OCI-LY1 (cell line): Measurements from ENCODE around the gene CCL2.

Source experiments
- H2AFZ ChIP-seq: fragments of 200-600 bp; sonication (generic), shearing (Covaris generic); 2 replicates; pipeline ENCODE4 v1.6.0; 2014; ENCODE audit warnings: antibody characterized with exemption, mild to moderate bottlenecking, low read length
- H3F3A ChIP-seq: fragments of 200-600 bp; sonication (generic), shearing (Covaris generic); 2 replicates; pipeline ENCODE4 v1.6.0; 2014; ENCODE audit warnings: mild to moderate bottlenecking, antibody characterized with exemption, low read length, moderate library complexity; ENCODE audit not compliant: insufficient read depth
- H3K27ac ChIP-seq: fragments of 200-600 bp; sonication (generic); 2 replicates; pipeline ENCODE4 v1.5.1; 2014; ENCODE audit warnings: low read length, mixed run types, mild to moderate bottlenecking, low read depth; ENCODE audit not compliant: poor library complexity, severe bottlenecking
- H3K27me3 ChIP-seq: fragments of 200-600 bp; sonication (generic); 2 replicates; pipeline ENCODE4 v1.6.0; 2014; ENCODE audit warnings: antibody characterized with exemption, mild to moderate bottlenecking, low read length, moderate library complexity; ENCODE audit not compliant: insufficient read depth
- H3K36me3 ChIP-seq: fragments of 200-600 bp; sonication (generic); 2 replicates; pipeline ENCODE4 v1.6.1; 2014; ENCODE audit warnings: mild to moderate bottlenecking, antibody characterized with exemption, low read length, moderate library complexity, mixed read lengths; ENCODE audit not compliant: insufficient read depth
- H3K4me1 ChIP-seq: fragments of 200-600 bp; sonication (generic); 2 replicates; pipeline ENCODE4 v1.5.1; 2014; ENCODE audit warnings: mild to moderate bottlenecking, low read length, moderate library complexity; ENCODE audit not compliant: insufficient read depth, severe bottlenecking
- H3K4me2 ChIP-seq: fragments of 200-600 bp; sonication (generic), shearing (Covaris generic); 2 replicates; pipeline ENCODE4 v1.6.1; 2014; ENCODE audit warnings: low read length
- H3K4me3 ChIP-seq: fragments of 200-600 bp; sonication (generic); 2 replicates; pipeline ENCODE4 v1.5.1; 2014; ENCODE audit warnings: low read length, low read depth, mild to moderate bottlenecking, mixed read lengths; ENCODE audit not compliant: poor library complexity, severe bottlenecking
- H3K79me2 ChIP-seq: fragments of 200-600 bp; shearing (Covaris generic); 2 replicates; pipeline ENCODE4 v1.6.1; 2016; ENCODE audit warnings: mixed run types, low read length, mixed read lengths; ENCODE audit not compliant: insufficient read depth
- H3K9ac ChIP-seq: fragments of 200-600 bp; sonication (generic), shearing (Covaris generic); 2 replicates; pipeline ENCODE4 v1.6.1; 2014; ENCODE audit warnings: mild to moderate bottlenecking, low read length, mixed read lengths
- H3K9me2 ChIP-seq: fragments of 200-600 bp; sonication (generic), shearing (Covaris generic); 2 replicates; pipeline ENCODE4 v1.6.1; 2014; ENCODE audit warnings: low read depth, mild to moderate bottlenecking, low read length, mixed read lengths
- H3K9me3 ChIP-seq: fragments of 200-600 bp; shearing (Covaris generic); 2 replicates; pipeline ENCODE4 v1.6.1; 2014; ENCODE audit warnings: low read length, mixed read lengths
- H4K20me1 ChIP-seq: fragments of 200-600 bp; sonication (generic), shearing (Covaris generic); 2 replicates; pipeline ENCODE4 v1.6.0; 2016; ENCODE audit warnings: mild to moderate bottlenecking, low read length; ENCODE audit not compliant: insufficient read depth
- CTCF ChIP-seq: fragments of 200-600 bp; sonication (generic), shearing (Covaris generic); IDR thresholded peaks from 2 replicates; pipeline ENCODE4 v1.5.1; 2017; ENCODE audit warnings: mild to moderate bottlenecking, antibody characterized with exemption, low read length, moderate library complexity, mixed read lengths
- EZH2 ChIP-seq: fragments of 200-600 bp; sonication (generic), shearing (Covaris generic); IDR thresholded peaks from 2 replicates; pipeline ENCODE4 v1.8.0; 2017; ENCODE audit warnings: borderline replicate concordance, mixed run types, mild to moderate bottlenecking, antibody characterized with exemption, low read length, moderate library complexity, mixed read lengths

CCL2 gene

DNA sequence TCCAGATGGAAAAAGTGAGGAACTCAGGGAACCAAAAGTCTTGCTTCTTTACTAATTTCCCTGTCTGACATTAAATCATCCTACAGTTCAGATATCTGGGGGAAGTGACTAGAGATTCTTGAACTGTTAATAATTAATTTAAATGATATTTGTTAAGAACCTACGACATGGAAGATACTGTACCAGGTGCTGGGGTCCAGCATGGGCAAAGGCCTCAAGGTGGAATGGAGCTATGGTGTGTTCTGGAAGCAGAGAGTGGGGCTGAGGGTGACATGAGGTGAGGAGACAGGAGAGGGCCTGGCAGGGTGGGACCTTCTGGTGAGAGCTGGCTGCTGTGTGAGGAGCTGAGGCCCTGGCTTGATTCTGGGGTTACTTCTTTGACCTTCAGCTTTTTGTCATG, 6.0 kb upstream of the CCL2 start:
- H3K9me3 ChIP-seq: no peaks in the 10 kb centered on the region
- no peak overlapping the region for H3K4me3 ChIP-seq
- H3K9me2 ChIP-seq: no peaks in the 10 kb centered on the region
- no peak for TF ChIP-seq CTCF
- TF ChIP-seq EZH2: no peak
- H3K36me3 ChIP-seq: no peaks in the 10 kb centered on the region
- H4K20me1 ChIP-seq: no peaks in the 10 kb centered on the region
- no peak overlapping the region for H3K4me2 ChIP-seq
- H2AFZ ChIP-seq: no peak overlapping the region
- H3K4me1 ChIP-seq: no peaks in the 10 kb centered on the region
- no peak overlapping the region for H3K9ac ChIP-seq
- no peaks in the 10 kb centered on the region for H3F3A ChIP-seq
- H3K27ac ChIP-seq: no peak overlapping the region
- no peaks in the 10 kb centered on the region for H3K27me3 ChIP-seq
- no peaks in the 10 kb centered on the region for H3K79me2 ChIP-seq

DNA sequence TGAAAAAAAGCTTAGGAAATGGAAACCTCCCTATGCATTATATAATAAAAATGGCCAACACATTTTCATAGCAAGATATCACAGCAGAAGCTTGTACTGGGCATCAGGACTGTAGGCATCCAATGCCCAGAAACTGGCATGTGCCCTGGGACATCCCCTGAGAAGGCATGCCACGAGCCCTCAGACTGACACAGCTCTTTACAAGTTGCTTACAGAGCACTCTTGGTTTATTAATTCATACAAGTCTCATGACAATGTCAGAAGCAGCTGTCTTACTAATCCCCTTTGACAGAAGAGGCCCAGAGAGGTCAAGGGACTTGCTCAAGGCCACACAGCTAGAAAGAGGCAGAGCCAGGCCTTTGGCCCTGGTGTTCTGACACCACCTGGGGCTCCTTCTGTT, 5.6 kb upstream of the CCL2 start:
- H3K9me2 ChIP-seq: no peaks in the 10 kb centered on the region
- H3K9ac ChIP-seq: no peak overlapping the region
- no peaks in the 10 kb centered on the region for H3K27me3 ChIP-seq
- no peaks in the 10 kb centered on the region for H3K79me2 ChIP-seq
- no peak overlapping the region for H3K4me3 ChIP-seq
- H3K4me2 ChIP-seq: no peak overlapping the region
- no peaks in the 10 kb centered on the region for H3F3A ChIP-seq
- no peak overlapping the region for H2AFZ ChIP-seq
- H3K9me3 ChIP-seq: no peaks in the 10 kb centered on the region
- H4K20me1 ChIP-seq: no peaks in the 10 kb centered on the region
- H3K27ac ChIP-seq: no peak overlapping the region
- no peaks in the 10 kb centered on the region for H3K4me1 ChIP-seq
- TF ChIP-seq EZH2: no peak
- TF ChIP-seq CTCF: no peak
- no peaks in the 10 kb centered on the region for H3K36me3 ChIP-seq

GRCh38 chr17:34251186-34251585, 3.9 kb upstream of the CCL2 start:
- H4K20me1 ChIP-seq: no peaks in the 10 kb centered on the region
- H3K27ac ChIP-seq: no peak overlapping the region
- no peaks in the 10 kb centered on the region for H3K9me3 ChIP-seq
- H3K79me2 ChIP-seq: no peaks in the 10 kb centered on the region
- H2AFZ ChIP-seq: no peak overlapping the region
- TF ChIP-seq CTCF (no peak), EZH2 (no peak)
- H3K9ac ChIP-seq: no peak overlapping the region
- no peaks in the 10 kb centered on the region for H3F3A ChIP-seq
- no peak overlapping the region for H3K4me2 ChIP-seq
- no peaks in the 10 kb centered on the region for H3K27me3 ChIP-seq
- H3K4me1 ChIP-seq: no peaks in the 10 kb centered on the region
- no peaks in the 10 kb centered on the region for H3K36me3 ChIP-seq
- no peak overlapping the region for H3K4me3 ChIP-seq
- H3K9me2 ChIP-seq: no peaks in the 10 kb centered on the region
